Heart left ventricle (tissue), 13 donors: ENCODE results near the gene GRM8.
"Not testable (repeated sequence)": the region's sequence is repeated elsewhere in the genome, so short reads cannot be mapped to it uniquely, and the experiment has no call there.

Experiments
- CTCF ChIP-seq, 12 donors: fragments of 200-600 bp; sonication (generic) in 4 of 12; IDR thresholded peaks; one replicate each; pipeline versions ENCODE4 v1.5.0 to v1.8.0; 2018 to 2022; ENCODE audit warnings: antibody characterized with exemption in 12 of 12, mild to moderate bottlenecking in 5 of 12
- POLR2A ChIP-seq, 2 donors: fragments of 450-650 bp; IDR thresholded peaks; one replicate each; pipeline ENCODE4 v1.6.1; 2017; ENCODE audit warnings: antibody characterized with exemption in 2 of 2, mild to moderate bottlenecking in 2 of 2, moderate library complexity in 2 of 2
- donor health status: ischemic (EF 13 %, LVEDD 7.1; RV severe dilation, severe dysfunction).
- donor health status: DM: no; HTN: yes; CAD: no.
- donor health status: DM: no; HTN: no; CAD: no.
- donor health status: ischemic (EF 25% LVEDD 6.9; RV normal size, moderate dysfunction).
- donor health status: ischemic (EF 25% LVEDD 5.7; RV mildly dilated, moderate dysfunction).
- donor health status: ischemic (EF 35%, LVEDD 5.7; RV mildly dilated, moderate dysfunction).
- donor health status: nonischemic (EF 11% LVEDD 7.7; RV severe dilation, severe dysfunction).
- donor health status: DM: yes; HTN: yes; CAD: no.
- donor health status: PGD.
- donor health status: ischemic (EF 29% LVEDD 5.4; RV normal size, mild dysfunction).
- donor health status: nonischemic (EF 23%, LVEDD 6.1; RV moderate dilation, normal function).

GRCh38 chr7:126887560-126887959 is 365.2 kb downstream of the GRM8 start:
- TF ChIP-seq CTCF, POLR2A (IDR thresholded peaks at IDR 0.05): not testable (repeated sequence)
